A549 (cell line): ENCODE data around the gene APBB2.

Experiments
- CTCF ChIP-seq: fragments of >200 bp; sonication (Bioruptor Twin); formaldehyde crosslinking; IDR thresholded peaks from 3 replicates; pipeline ENCODE4 v1.5.1; 2016
- EP300 ChIP-seq, 2 experiments: fragments of >200 bp; sonication (Bioruptor Twin); formaldehyde crosslinking; IDR thresholded peaks; 2 replicates in 1 of 2; 3 replicates in 1 of 2; pipeline ENCODE4 v1.6.1; 2016 to 2017
- ESRRA ChIP-seq: fragments of 150-350 bp; IDR thresholded peaks from 2 replicates; pipeline ENCODE4 v1.6.1; 2014; ENCODE audit warnings: mild to moderate bottlenecking, low read length, borderline replicate concordance
- FOSL2 ChIP-seq, 2 experiments: fragments of 450-650 bp in 1 of 2; fragments of >200 bp in 1 of 2; sonication (Bioruptor Twin) in 1 of 2; formaldehyde crosslinking; IDR thresholded peaks; 2 replicates each; pipeline versions ENCODE4 v1.5.0 to v1.6.1; 2016 to 2020; ENCODE audit warnings: mild to moderate bottlenecking in 1 of 2, moderate library complexity in 1 of 2
- FOXS1 ChIP-seq: fragments of 250-450 bp; sonication (Bioruptor Pico); IDR thresholded peaks from 2 replicates; pipeline ENCODE4 v1.5.0; 2020; ENCODE audit warnings: mild to moderate bottlenecking, moderate library complexity
- POLR2A ChIP-seq: IDR thresholded peaks from 2 replicates; pipeline ENCODE4 v1.6.1; 2012; ENCODE audit warnings: mild to moderate bottlenecking, low read length
- POLR2AphosphoS2 ChIP-seq: conservative IDR thresholded peaks from 2 replicates; pipeline ENCODE4 v1.6.1; 2012; ENCODE audit warnings: low read length, improper control_type of control experiment, inconsistent platforms
- SREBF2 ChIP-seq: fragments of 450-650 bp; IDR thresholded peaks from 2 replicates; pipeline ENCODE4 v1.6.1; 2014; ENCODE audit warnings: mild to moderate bottlenecking, moderate library complexity

- no peak for TF ChIP-seq ESRRA
- TF ChIP-seq POLR2A = no peak
- no peak for TF ChIP-seq CTCF
- no peak for TF ChIP-seq POLR2AphosphoS2
- TF ChIP-seq SREBF2 = no peak
- no peak for TF ChIP-seq FOSL2 (IDR thresholded peaks at IDR 0.05)
- TF ChIP-seq FOSL2 (CRISPR knock-in tag; IDR thresholded peaks at IDR 0.05) = no peak
- TF ChIP-seq FOXS1 (CRISPR knock-in tag) = no peak
- TF ChIP-seq EP300 (IDR thresholded peaks at IDR 0.05) = no peak
Measured at GRCh38 chr4:41024556-41025491, 189.5 kb downstream of the APBB2 start.
